ENCODE measurements around the gene MEN1. TPM values are rescaled to one million over a fixed set of nuclear protein-coding genes. Genes with fewer than 3 reads are reported as not detected.

MEN1 gene
- total RNA-seq, 1 donor from 2014 or later: 8.7 TPM

- peak overlapping the region; percentile 96 for H3K27ac ChIP-seq (replicated peaks)
- intact Hi-C loops (cut with micrococcal nuclease): no loop called here
- H3K36me3 ChIP-seq: peaks cover 29% of the 10 kb centered on the region
- no peak for DNase-seq
- peaks cover 42% of the 10 kb centered on the region for H3K4me1 ChIP-seq
- peak overlapping the region; percentile 75 for H3K4me3 ChIP-seq
- TF ChIP-seq CTCF (IDR thresholded peaks at IDR 0.05; ENCODE audit: borderline replicate concordance): no peak
- H3K27me3 ChIP-seq (ENCODE audit: low read depth): no peaks in the 10 kb centered on the region
- no peaks in the 10 kb centered on the region for H3K9me3 ChIP-seq (replicated peaks)
Measured at GRCh38 chr11:64803846-64804345, 6.5 kb downstream of the MEN1 start.

- TF ChIP-seq CTCF (IDR thresholded peaks at IDR 0.05; ENCODE audit: borderline replicate concordance): peak; percentile 38
Measured at GRCh38 chr11:64803158-64803845, 7.0 kb downstream of the MEN1 start, which contains the start of gene MAP4K2. Gene MAP4K2, minus strand, starts transcription at chr11:64803214. Its CDS starts 65 bp downstream, at chr11:64803149.

GRCh38 chr11:64802370-64803157 lies 7.8 kb downstream of the MEN1 start:
- no peak for TF ChIP-seq CTCF (IDR thresholded peaks at IDR 0.05; ENCODE audit: borderline replicate concordance)
- Histone ChIP-seq H3K27me3 (ENCODE audit: low read depth) (no peaks in the 10 kb centered on the region), H3K27ac (replicated peaks) (peak overlapping the region; percentile 96), H3K36me3 (peaks cover 29% of the 10 kb centered on the region), H3K4me1 (peaks cover 42% of the 10 kb centered on the region), H3K9me3 (replicated peaks) (no peaks in the 10 kb centered on the region), H3K4me3 (peak overlapping the region; percentile 75)
- intact Hi-C loops (cut with micrococcal nuclease): no loop called here
- peak; percentile 51 for DNase-seq

More at GRCh38 chr11:64803158-64803845, 7.0 kb downstream of the MEN1 start, which contains the start of gene MAP4K2:
- Histone ChIP-seq H3K4me1 (peaks cover 42% of the 10 kb centered on the region), H3K27me3 (ENCODE audit: low read depth) (no peaks in the 10 kb centered on the region), H3K9me3 (replicated peaks) (no peaks in the 10 kb centered on the region), H3K4me3 (peak within 1 kb of the TSS; percentile 75), H3K36me3 (peaks cover 29% of the 10 kb centered on the region), H3K27ac (replicated peaks) (peak within 1 kb of the TSS; percentile 96)
- DNase-seq: peak; percentile 91
- intact Hi-C loops (cut with micrococcal nuclease): no loop called here

GRCh38 chr11:64801561-64802369 lies 8.6 kb downstream of the MEN1 start:
- no peak for DNase-seq

More at GRCh38 chr11:64801561-64802369, 8.6 kb downstream of the MEN1 start:
- Histone ChIP-seq H3K9me3 (replicated peaks) (no peaks in the 10 kb centered on the region), H3K27me3 (ENCODE audit: low read depth) (no peaks in the 10 kb centered on the region), H3K36me3 (peaks cover 27% of the 10 kb centered on the region), H3K27ac (replicated peaks) (peak overlapping the region; percentile 96), H3K4me3 (peak overlapping the region; percentile 75), H3K4me1 (peaks cover 42% of the 10 kb centered on the region)
- TF ChIP-seq CTCF (IDR thresholded peaks at IDR 0.05; ENCODE audit: borderline replicate concordance): no peak
- intact Hi-C loops (cut with micrococcal nuclease): no loop called here
